ENCODE measurements around the gene SEZ6L2. TPM values are rescaled to one million over a fixed set of nuclear protein-coding genes. Genes with fewer than 3 reads are reported as not detected.

The SEZ6L2 gene
- total RNA-seq, 4 donors from 2014 or later = 0.22 to 2.8 (median 1.1) TPM; not detected in 1

- 40 to 44% methylated on average over 4 of the region's 4 CpGs for WGBS, 2 donors
- intact Hi-C loops (cut with DNase I) = no loop called here
- TF ChIP-seq POLR2A (IDR thresholded peaks at IDR 0.05) (no peak), CTCF (IDR thresholded peaks at IDR 0.05) (no peak)
- H3K27me3 ChIP-seq = peaks cover 0 to 49% (median 7%) of the 10 kb centered on the region in 4 donors
- peaks cover 11 to 26% (median 18%) of the 10 kb centered on the region in 3 donors for H3K4me1 ChIP-seq
- no peak overlapping the region for H3K27ac ChIP-seq
- no peak for DNase-seq
- H3K9me3 ChIP-seq = no peaks in the 10 kb centered on the region
- H3K36me3 ChIP-seq = no peaks in the 10 kb centered on the region
- H3K4me3 ChIP-seq = no peak overlapping the region
Observed at GRCh38 chr16:29897333-29897732, 2.0 kb downstream of the SEZ6L2 start.

GRCh38 chr16:29896841-29897240 lies 2.5 kb downstream of the SEZ6L2 start:
- WGBS, 2 donors = 63 to 65% methylated on average over 2 to 5 of the region's 15 CpGs
- no peaks in the 10 kb centered on the region for H3K36me3 ChIP-seq
- intact Hi-C loops (cut with DNase I) = no loop called here
- no peaks in the 10 kb centered on the region for H3K9me3 ChIP-seq
- H3K4me1 ChIP-seq = peaks cover 11 to 26% (median 18%) of the 10 kb centered on the region in 3 donors
- no peak overlapping the region for H3K27ac ChIP-seq
- TF ChIP-seq CTCF (IDR thresholded peaks at IDR 0.05) (no peak), POLR2A (IDR thresholded peaks at IDR 0.05) (no peak)
- H3K27me3 ChIP-seq = peaks cover 0 to 47% (median 7%) of the 10 kb centered on the region in 4 donors
- H3K4me3 ChIP-seq = no peak overlapping the region
- DNase-seq = no peak

- Histone ChIP-seq H3K36me3 (no peaks in the 10 kb centered on the region), H3K4me1 (peaks cover 0 to 7% (median 4%) of the 10 kb centered on the region in 3 donors), H3K27me3 (peaks cover 0 to 32% (median 7%) of the 10 kb centered on the region in 4 donors), H3K27ac (no peak overlapping the region), H3K4me3 (no peak overlapping the region), H3K9me3 (no peaks in the 10 kb centered on the region)
- no peak for DNase-seq
- 64 to 72% methylated on average over 3 to 4 of the region's 4 CpGs for WGBS, 2 donors
- intact Hi-C loops (cut with DNase I) = no loop called here
- TF ChIP-seq CTCF (IDR thresholded peaks at IDR 0.05) = no peak
- no peak for TF ChIP-seq POLR2A (IDR thresholded peaks at IDR 0.05)
Observed at GRCh38 chr16:29894352-29894751, 5.0 kb downstream of the SEZ6L2 start.

GRCh38 chr16:29893553-29893952 lies 5.8 kb downstream of the SEZ6L2 start:
- Histone ChIP-seq H3K27ac (no peak overlapping the region), H3K27me3 (peaks cover 0 to 25% (median under 1%) of the 10 kb centered on the region in 4 donors), H3K4me3 (no peak overlapping the region), H3K36me3 (no peaks in the 10 kb centered on the region), H3K4me1 (no peaks in the 10 kb centered on the region), H3K9me3 (no peaks in the 10 kb centered on the region)
- WGBS, 2 donors = 78 to 93% methylated on average over 3 of the region's 3 CpGs
- intact Hi-C loops (cut with DNase I) = no loop called here
- no peak for DNase-seq
- TF ChIP-seq CTCF (IDR thresholded peaks at IDR 0.05) (no peak), POLR2A (IDR thresholded peaks at IDR 0.05) (no peak)

GRCh38 chr16:29892458-29892813 lies 6.9 kb downstream of the SEZ6L2 start:
- no peak for TF ChIP-seq POLR2A (IDR thresholded peaks at IDR 0.05)
- no peak for TF ChIP-seq CTCF (IDR thresholded peaks at IDR 0.05)
- Histone ChIP-seq H3K27ac (no peak overlapping the region), H3K9me3 (no peaks in the 10 kb centered on the region), H3K4me3 (no peak overlapping the region), H3K27me3 (peaks cover 0 to 16% (median 0%) of the 10 kb centered on the region in 4 donors), H3K4me1 (no peaks in the 10 kb centered on the region), H3K36me3 (no peaks in the 10 kb centered on the region)
- intact Hi-C loops (cut with DNase I) = no loop called here
- DNase-seq = no peak
- WGBS, 2 donors = 33 to 93% methylated on average over 1 to 3 of the region's 6 CpGs
